GM21529 (cell line): ENCODE results near the gene GDF11.
A peak's percentile ranks its signal among the peaks of the same experiment; 100 is the strongest.

ENCODE experiments used
- ATAC-seq: cut with Tn5 transposase; IDR thresholded peaks from one replicate; pipeline ENCODE4 v1.9.1; 2021; ENCODE audit not compliant: unreplicated experiment

Gene GDF11

GRCh38 chr12:55722948-55723347 is 20.0 kb upstream of the GDF11 start:
- no peak for ATAC-seq

- ATAC-seq, result no peak
These were observed 19.3 kb upstream of the GDF11 start for GRCh38 chr12:55723516-55724225.

- ATAC-seq, result peak; percentile 32
These were observed 18.5 kb upstream of the GDF11 start for GRCh38 chr12:55724226-55724939.

GRCh38 chr12:55724940-55725309 is 18.0 kb upstream of the GDF11 start:
- no peak for ATAC-seq

GRCh38 chr12:55725556-55725955 is 17.4 kb upstream of the GDF11 start:
- ATAC-seq, result no peak

GRCh38 chr12:55726971-55727370 is 16.0 kb upstream of the GDF11 start:
- no peak for ATAC-seq

- ATAC-seq, result no peak
These were observed 15.2 kb upstream of the GDF11 start for GRCh38 chr12:55727643-55728185.

- peak; percentile 11 for ATAC-seq
These were observed 14.6 kb upstream of the GDF11 start for GRCh38 chr12:55728186-55728938.

GRCh38 chr12:55728939-55729818 is 13.7 kb upstream of the GDF11 start, which contains the start of gene CD63:
TSS of gene CD63 (minus strand) at chr12:55729009. CDS start at chr12:55728341, 668 bp downstream.
- ATAC-seq, result peak; percentile 60

GRCh38 chr12:55729819-55730818 is 12.8 kb upstream of the GDF11 start:
- peak; percentile 42 for ATAC-seq

GRCh38 chr12:55732288-55732687 is 10.6 kb upstream of the GDF11 start:
- ATAC-seq, result no peak

GRCh38 chr12:55733021-55733555 is 9.8 kb upstream of the GDF11 start:
- no peak for ATAC-seq

GRCh38 chr12:55733858-55734257 is 9.1 kb upstream of the GDF11 start:
- no peak for ATAC-seq

GRCh38 chr12:55734595-55734994 is 8.3 kb upstream of the GDF11 start:
- ATAC-seq, result no peak

GRCh38 chr12:55736076-55736475 is 6.8 kb upstream of the GDF11 start:
- ATAC-seq, result no peak

- ATAC-seq, result no peak
These were observed 5.9 kb upstream of the GDF11 start for GRCh38 chr12:55736780-55737580.

GRCh38 chr12:55737581-55738122 is 5.3 kb upstream of the GDF11 start:
- ATAC-seq, result peak; percentile 3
